Upper lobe of right lung (tissue), 1 donor: ENCODE data around the gene CDH10. TPM values are rescaled to one million over a fixed set of nuclear protein-coding genes. Genes with fewer than 3 reads are reported as not detected.

Experiments
- ATAC-seq: fragments of 200-7000 bp; cut with Tn5 transposase; one replicate; pipeline ENCODE4 v1.9.1; 2020; ENCODE audit warnings: mild to moderate bottlenecking, moderate library complexity
- DNase-seq: peaks from one replicate; pipeline ENCODE4 v3.0.0-alpha.2; 2020
- H3K27ac ChIP-seq: fragments of 200-600 bp; one replicate; pipeline ENCODE4 v1.8.0; 2022
- H3K27me3 ChIP-seq: fragments of 200-600 bp; one replicate; pipeline ENCODE4 v1.8.0; 2022; ENCODE audit warnings: mild to moderate bottlenecking
- H3K36me3 ChIP-seq: fragments of 200-600 bp; one replicate; pipeline ENCODE4 v1.8.0; 2022
- H3K4me1 ChIP-seq: fragments of 200-600 bp; one replicate; pipeline ENCODE4 v1.8.0; 2022
- H3K4me3 ChIP-seq: fragments of 200-600 bp; one replicate; pipeline ENCODE4 v1.8.0; 2022; ENCODE audit warnings: mild to moderate bottlenecking
- H3K9me3 ChIP-seq: fragments of 200-600 bp; one replicate; pipeline ENCODE4 v1.8.0; 2022
- intact Hi-C: fragments of 100-400 bp; cut with DNase I; formaldehyde crosslinking; loops from one replicate; pipeline ENCODE4 v1.11.0; 2022
- total RNA-seq: library from RNA; stranded (reverse); fragmentation: NEBNext Ultra II Directional; extraction: Animal tissue kit (Norgen Biotek cat#: 25700); gene quantifications from one replicate; pipeline ENCODE4 v1.2.1, GENCODE V29; 2021
- TF ChIP-seq, protein P1 (sequence below): fragments of 200-600 bp; IDR thresholded peaks from one replicate; pipeline ENCODE4 v1.8.0; 2022; ENCODE audit warnings: antibody characterized with exemption
- donor health status: DM: no; HTN: yes; CAD: no; lungs with severe emphysema.

CDH10 gene
- total RNA-seq, 1 donor from 2014 or later = not detected

DNA sequence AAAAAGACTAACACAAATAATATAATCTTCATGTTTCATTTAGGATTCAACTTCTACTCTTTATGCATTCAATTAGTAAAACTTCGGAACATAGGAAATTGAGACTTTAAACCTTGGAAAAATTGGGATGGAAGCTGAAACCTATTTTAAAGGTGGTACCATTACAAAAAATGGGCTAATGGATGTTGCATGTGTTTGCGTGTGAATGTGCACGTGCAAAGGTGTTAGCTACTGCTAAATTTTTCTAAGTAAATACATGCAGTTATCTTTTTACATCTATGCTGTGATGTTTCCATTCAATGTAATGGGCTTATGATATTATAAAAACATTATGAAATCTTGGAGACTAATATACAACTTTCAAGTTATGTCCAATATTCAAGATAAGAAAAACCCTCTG is 134.8 kb downstream of the CDH10 start:
- H3K4me1 ChIP-seq = no peaks in the 10 kb centered on the region
- DNase-seq (no peak), ATAC-seq (no peak)
- no peak overlapping the region for H3K4me3 ChIP-seq
- no peaks in the 10 kb centered on the region for H3K36me3 ChIP-seq
- H3K27me3 ChIP-seq = no peaks in the 10 kb centered on the region
- no peaks in the 10 kb centered on the region for H3K9me3 ChIP-seq
- H3K27ac ChIP-seq = no peak overlapping the region
- intact Hi-C loops = no loop called here
- TF ChIP-seq, protein P1, sequence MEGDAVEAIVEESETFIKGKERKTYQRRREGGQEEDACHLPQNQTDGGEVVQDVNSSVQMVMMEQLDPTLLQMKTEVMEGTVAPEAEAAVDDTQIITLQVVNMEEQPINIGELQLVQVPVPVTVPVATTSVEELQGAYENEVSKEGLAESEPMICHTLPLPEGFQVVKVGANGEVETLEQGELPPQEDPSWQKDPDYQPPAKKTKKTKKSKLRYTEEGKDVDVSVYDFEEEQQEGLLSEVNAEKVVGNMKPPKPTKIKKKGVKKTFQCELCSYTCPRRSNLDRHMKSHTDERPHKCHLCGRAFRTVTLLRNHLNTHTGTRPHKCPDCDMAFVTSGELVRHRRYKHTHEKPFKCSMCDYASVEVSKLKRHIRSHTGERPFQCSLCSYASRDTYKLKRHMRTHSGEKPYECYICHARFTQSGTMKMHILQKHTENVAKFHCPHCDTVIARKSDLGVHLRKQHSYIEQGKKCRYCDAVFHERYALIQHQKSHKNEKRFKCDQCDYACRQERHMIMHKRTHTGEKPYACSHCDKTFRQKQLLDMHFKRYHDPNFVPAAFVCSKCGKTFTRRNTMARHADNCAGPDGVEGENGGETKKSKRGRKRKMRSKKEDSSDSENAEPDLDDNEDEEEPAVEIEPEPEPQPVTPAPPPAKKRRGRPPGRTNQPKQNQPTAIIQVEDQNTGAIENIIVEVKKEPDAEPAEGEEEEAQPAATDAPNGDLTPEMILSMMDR = no peak

DNA sequence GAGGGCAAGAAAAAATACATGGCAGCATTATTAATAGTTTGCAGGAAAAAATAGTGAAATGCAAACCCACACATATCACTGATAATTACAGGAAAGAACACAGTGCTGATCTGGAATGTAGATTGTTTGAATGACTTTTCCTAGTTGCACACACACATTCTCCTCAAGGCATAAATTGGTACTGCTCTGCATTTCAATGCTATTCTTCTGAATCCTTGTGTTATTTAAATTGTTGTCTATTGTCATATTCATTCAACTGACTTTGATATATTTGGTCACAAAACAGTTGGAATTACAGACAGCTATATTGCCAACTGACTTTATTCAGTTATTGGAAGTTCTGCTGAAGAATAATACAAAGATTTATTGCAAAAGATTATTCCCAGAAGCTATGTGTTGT is 139.5 kb downstream of the CDH10 start:
- Histone ChIP-seq H3K27ac (no peak overlapping the region), H3K36me3 (no peaks in the 10 kb centered on the region)

DNA sequence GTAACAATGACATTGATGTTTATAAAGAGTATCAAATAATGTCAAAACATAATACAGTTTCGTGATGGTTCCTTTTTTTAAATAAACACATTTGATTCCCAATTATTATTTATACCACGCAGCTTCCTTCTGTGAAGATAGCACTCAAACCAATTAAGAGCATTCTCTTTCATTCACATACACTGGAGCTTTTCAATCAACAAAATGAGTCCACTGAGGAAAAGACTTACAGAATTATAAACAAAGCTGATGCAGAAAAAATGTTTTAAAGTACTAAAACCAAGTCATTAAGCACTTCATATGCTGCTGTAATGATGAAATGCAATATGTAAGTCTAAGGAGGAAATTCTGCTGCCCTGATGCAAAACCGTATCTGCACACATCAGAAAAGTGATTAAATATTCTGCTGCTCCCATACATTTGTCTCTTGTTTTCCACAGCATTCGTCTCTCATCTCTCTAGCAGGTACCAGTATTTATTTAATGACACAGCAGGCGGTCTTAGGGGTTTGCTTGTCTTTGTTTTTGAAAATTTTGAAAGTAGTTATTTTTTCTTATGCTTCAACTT is 147.1 kb downstream of the CDH10 start:
- no peak overlapping the region for H3K4me3 ChIP-seq
- TF ChIP-seq, protein P1 = no peak
- no peaks in the 10 kb centered on the region for H3K4me1 ChIP-seq
- H3K27me3 ChIP-seq = no peaks in the 10 kb centered on the region
- no peaks in the 10 kb centered on the region for H3K9me3 ChIP-seq
- ATAC-seq (no peak), DNase-seq (no peak)
- no peak overlapping the region for H3K27ac ChIP-seq
- intact Hi-C loops = no loop called here
- no peaks in the 10 kb centered on the region for H3K36me3 ChIP-seq

More for the DNA sequence above, 139.5 kb downstream of the CDH10 start:
- Histone ChIP-seq H3K4me1 (no peaks in the 10 kb centered on the region), H3K27me3 (no peaks in the 10 kb centered on the region), H3K4me3 (no peak overlapping the region), H3K9me3 (no peaks in the 10 kb centered on the region)
- ATAC-seq (no peak), DNase-seq (no peak)
- intact Hi-C loops = no loop called here
- TF ChIP-seq, protein P1 = no peak

DNA sequence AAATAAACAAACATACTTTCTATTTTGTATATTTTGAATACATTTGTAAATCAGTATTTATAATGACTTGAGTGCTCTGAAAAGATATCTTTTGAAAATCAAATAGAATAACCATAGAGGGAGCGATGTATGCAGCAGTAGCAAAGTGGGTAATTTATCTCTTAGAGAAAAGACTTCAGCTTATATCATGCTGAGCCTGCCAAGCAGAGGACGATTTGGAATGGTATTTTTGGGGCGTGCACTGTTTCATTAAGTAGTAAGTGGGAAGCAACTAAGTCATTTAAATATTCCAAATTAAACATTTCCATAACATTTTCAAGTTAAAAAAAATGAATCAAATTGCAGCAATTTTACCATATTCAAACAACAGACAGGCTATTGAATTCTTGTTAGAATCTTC is 147.6 kb downstream of the CDH10 start:
- no peak for DNase-seq
- Histone ChIP-seq H3K4me3 (no peak overlapping the region), H3K27me3 (no peaks in the 10 kb centered on the region), H3K36me3 (no peaks in the 10 kb centered on the region), H3K9me3 (no peaks in the 10 kb centered on the region), H3K4me1 (no peaks in the 10 kb centered on the region), H3K27ac (no peak overlapping the region)
- intact Hi-C loops = no loop called here
- ATAC-seq = no peak
- TF ChIP-seq, protein P1 = no peak

DNA sequence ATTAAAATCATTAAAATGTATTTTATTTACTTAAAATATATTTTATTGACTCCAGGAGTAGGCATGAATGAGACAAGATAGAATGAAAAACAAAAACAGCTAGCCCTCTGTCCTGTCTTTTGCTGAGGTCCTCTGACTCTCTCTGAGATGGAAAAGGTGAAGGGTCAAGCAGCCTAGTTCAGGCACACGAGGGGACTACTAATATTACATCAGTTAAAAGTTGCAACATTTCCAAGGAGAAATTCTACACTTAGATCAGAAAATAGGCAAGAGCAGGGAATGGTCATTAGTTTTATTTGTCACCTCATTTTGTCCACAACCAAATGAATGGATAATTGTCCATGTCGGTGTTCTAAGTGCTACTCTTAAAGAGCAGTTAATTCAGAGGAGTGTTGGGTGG is 148.5 kb downstream of the CDH10 start:
- no peak for ATAC-seq
- H3K4me1 ChIP-seq = no peaks in the 10 kb centered on the region

More for the DNA sequence above, 148.5 kb downstream of the CDH10 start:
- Histone ChIP-seq H3K9me3 (no peaks in the 10 kb centered on the region), H3K27ac (no peak overlapping the region), H3K4me3 (no peak overlapping the region), H3K27me3 (no peaks in the 10 kb centered on the region), H3K36me3 (no peaks in the 10 kb centered on the region)
- TF ChIP-seq, protein P1 = no peak
- no peak for DNase-seq
- intact Hi-C loops = no loop called here
